HepG2 (cell line): ENCODE data around the gene CHRNA7. TPM values are rescaled to one million over a fixed set of nuclear protein-coding genes. Genes with fewer than 3 reads are reported as not detected.

Source experiments
- ATAC-seq: fragments of 200-7000 bp; cut with Tn5 transposase; 3 replicates; pipeline ENCODE4 v1.9.1; 2020; ENCODE audit warnings: mild to moderate bottlenecking, moderate library complexity
- BruUV-seq: library from RNA; stranded (reverse); fragments of 400-500 nt; replicated peaks from 2 replicates; lab custom pipeline; 2021; lab: Mats Ljungman, UMichigan
- CTCF ChIA-PET: fragments of 300-600 bp; formaldehyde crosslinking; extraction: SDS; loops from one replicate; lab custom pipeline; 2021; ENCODE audit warnings: low total read pairs, inconsistent platforms, low intra/inter-chr PET ratio; lab: Yijun Ruan, JAX
- POLR2A ChIA-PET: fragments of 350-600 bp; sonication (Branson Sonifier 250); formaldehyde crosslinking; loops from one replicate; lab custom pipeline; 2020; ENCODE audit warnings: antibody characterized with exemption, inconsistent platforms; lab: Yijun Ruan, JAX
- DNase-seq: peaks from one replicate; pipeline ENCODE4 v3.0.0-alpha.2; 2015; ENCODE audit warnings: low spot score
- FAIRE-seq: peaks from 3 replicates; lab custom pipeline; 2011; peaks lifted over from hg19 to GRCh38; lab: Jason Lieb, UNC
- H2AFZ ChIP-seq: one replicate; pipeline ENCODE4 v1.6.1; 2011; ENCODE audit warnings: low read length, inconsistent platforms
- H3K27ac ChIP-seq: fragments of 300-600 bp; 3 replicates; pipeline ENCODE4 v1.8.0; 2011; ENCODE audit warnings: mixed run types, mild to moderate bottlenecking, mixed read lengths, low read length, inconsistent platforms; ENCODE audit not compliant: insufficient read depth; ENCODE audit errors: extremely low read length
- H3K27me3 ChIP-seq, 2 experiments: fragments of 200-600 bp in 1 of 2; 2 replicates in 1 of 2; 3 replicates in 1 of 2; pipeline versions ENCODE4 v1.6.0 to v1.8.0; 2011; ENCODE audit warnings: low read length in 2 of 2, mild to moderate bottlenecking in 2 of 2, moderate library complexity in 2 of 2, inconsistent platforms in 1 of 2; ENCODE audit not compliant: insufficient read depth in 2 of 2, control insufficient read depth in 1 of 2
- H3K36me3 ChIP-seq, 2 experiments: fragments of 200-600 bp in 1 of 2; replicated peaks in 1 of 2; 2 replicates in 1 of 2; 3 replicates in 1 of 2; pipeline versions ENCODE4 v1.5.1 to v1.8.0; 2011; ENCODE audit warnings: low read length in 2 of 2, inconsistent platforms in 1 of 2; ENCODE audit not compliant: insufficient read depth in 2 of 2, control insufficient read depth in 1 of 2
- H3K4me1 ChIP-seq: 2 replicates; pipeline ENCODE4 v1.5.1; 2012; ENCODE audit warnings: low read length, inconsistent platforms; ENCODE audit not compliant: insufficient read depth
- H3K4me2 ChIP-seq: 2 replicates; pipeline ENCODE4 v1.6.0; 2011; ENCODE audit warnings: low read depth, low read length, inconsistent platforms
- H3K4me3 ChIP-seq, 3 experiments: fragments of 200-600 bp in 1 of 3; sonication (generic), shearing (Covaris generic) in 1 of 3; replicated peaks in 1 of 3; 2 replicates each; pipeline ENCODE4 v1.5.1; 2011 to 2016; ENCODE audit warnings: low read length in 3 of 3, inconsistent platforms in 2 of 3, low read depth in 2 of 3, mild to moderate bottlenecking in 2 of 3, control low read depth in 1 of 3, mixed read lengths in 1 of 3; ENCODE audit not compliant: insufficient read depth in 1 of 3
- H3K79me2 ChIP-seq: one replicate; pipeline ENCODE4 v1.6.1; 2011; ENCODE audit warnings: low read length, inconsistent platforms; ENCODE audit not compliant: insufficient read depth
- H3K9ac ChIP-seq: 2 replicates; pipeline ENCODE4 v1.6.0; 2011; ENCODE audit warnings: mild to moderate bottlenecking, low read depth, low read length, inconsistent platforms; ENCODE audit not compliant: insufficient read depth
- H3K9me3 ChIP-seq: 2 replicates; pipeline ENCODE4 v1.5.1; 2012; ENCODE audit warnings: mild to moderate bottlenecking, low read length
- H4K20me1 ChIP-seq: 2 replicates; pipeline ENCODE4 v1.6.0; 2011; ENCODE audit warnings: inconsistent platforms, mild to moderate bottlenecking, low read length, moderate library complexity; ENCODE audit not compliant: insufficient read depth
- HNF4G ChIP-seq, 2 experiments: sonication (generic) in 1 of 2; formaldehyde crosslinking in 1 of 2; IDR thresholded peaks; 2 replicates each; pipeline versions ENCODE4 v1.4.0 to v1.6.1; 2011 to 2020; ENCODE audit warnings: borderline replicate concordance in 2 of 2, low read depth in 2 of 2, mild to moderate bottlenecking in 2 of 2, low read length in 1 of 2, missing genetic modification reagents in 1 of 2, moderate library complexity in 1 of 2
- HNRNPL ChIP-seq: fragments of 200-400 bp; formaldehyde crosslinking; IDR thresholded peaks from 2 replicates; pipeline ENCODE4 v1.6.1; 2017; ENCODE audit warnings: mild to moderate bottlenecking, low read depth, low read length
- MAFK ChIP-seq, 2 experiments: IDR thresholded peaks in 1 of 2; conservative IDR thresholded peaks in 1 of 2; 2 replicates each; pipeline ENCODE4 v1.6.1; 2011; ENCODE audit warnings: improper control_type of control experiment in 2 of 2, low read length in 2 of 2
- NFIC ChIP-seq: IDR thresholded peaks from 2 replicates; pipeline ENCODE4 v1.6.1; 2012; ENCODE audit warnings: mild to moderate bottlenecking, low read length, inconsistent platforms
- RBAK ChIP-seq: sonication (generic); formaldehyde crosslinking; IDR thresholded peaks from 2 replicates; pipeline ENCODE4 v1.5.1; 2020; ENCODE audit warnings: mild to moderate bottlenecking, missing genetic modification reagents
- SIX4 ChIP-seq: sonication (generic); formaldehyde crosslinking; IDR thresholded peaks from 2 replicates; pipeline ENCODE4 v1.4.0; 2020; ENCODE audit warnings: missing genetic modification reagents
- ZBTB8A ChIP-seq: sonication (generic); formaldehyde crosslinking; IDR thresholded peaks from 2 replicates; pipeline ENCODE4 v1.4.0; 2020; ENCODE audit warnings: mild to moderate bottlenecking, low read depth, missing genetic modification reagents, borderline replicate concordance
- ZNF282 ChIP-seq: fragments of 450-650 bp; IDR thresholded peaks from 2 replicates; pipeline ENCODE4 v1.6.1; 2018; ENCODE audit not compliant: partially characterized antibody
- ZNF329 ChIP-seq: sonication (generic); formaldehyde crosslinking; IDR thresholded peaks from 2 replicates; pipeline ENCODE4 v1.9.0; 2021; ENCODE audit warnings: low read depth, mild to moderate bottlenecking, missing genetic modification reagents
- ZNF496 ChIP-seq: sonication (generic); formaldehyde crosslinking; IDR thresholded peaks from 2 replicates; pipeline ENCODE4 v1.8.1; 2023; ENCODE audit warnings: mild to moderate bottlenecking, moderate library complexity, missing genetic modification reagents; ENCODE audit not compliant: insufficient replicate concordance
- ZNF530 ChIP-seq: sonication (generic); formaldehyde crosslinking; IDR thresholded peaks from 2 replicates; pipeline ENCODE4 v1.5.0; 2020; ENCODE audit warnings: low read depth, mild to moderate bottlenecking, missing genetic modification reagents
- ZNF652 ChIP-seq: IDR thresholded peaks from 2 replicates; pipeline ENCODE4 v1.6.1; 2016; ENCODE audit warnings: low read depth, borderline replicate concordance
- ZNF772 ChIP-seq: sonication (generic); formaldehyde crosslinking; IDR thresholded peaks from 2 replicates; pipeline ENCODE4 v1.5.0; 2020; ENCODE audit warnings: mild to moderate bottlenecking, missing genetic modification reagents
- ZNF790 ChIP-seq: sonication (generic); formaldehyde crosslinking; IDR thresholded peaks from 2 replicates; pipeline ENCODE4 v1.8.0; 2022; ENCODE audit warnings: missing genetic modification reagents, mild to moderate bottlenecking, borderline replicate concordance
- WGBS: methylation state at CpG from one replicate; pipeline ENCODE4 v1.1.6; 2017; ENCODE audit warnings: low lambda C conversion rate; 5-methylcytosine and 5-hydroxymethylcytosine counted together
- in situ Hi-C: cut with HindIII; loops from 2 replicates; pipeline ENCODE4 v1.10.0; 2017; ENCODE audit warnings: low pct_unique_long_range_greater_than_20kb; ENCODE audit not compliant: extremely low pct_ligation_motif_present
- intact Hi-C: fragments of 100-400 bp; cut with micrococcal nuclease; formaldehyde crosslinking; loops from one replicate; pipeline ENCODE4 v1.10.0; 2022; ENCODE audit not compliant: unreplicated experiment
- polyA plus RNA-seq, 8 experiments: library from polyadenylated mRNA; depleted of rRNA in 3 of 8; stranded (reverse) in 7 of 8; unstranded in 1 of 8; fragments of >200 nt; fragmentation: Illumina TruSeq in 4 of 8; extraction: Trizol in 4 of 8; gene quantifications; 2 replicates each; pipeline versions ENCODE4 v1.2.1 to v1.2.3, GENCODE V29; 2011 to 2016; ENCODE audit warnings: low read depth in 4 of 8, missing spikeins in 1 of 8, mixed read lengths in 1 of 8; ENCODE audit not compliant: insufficient read depth in 1 of 8
- total RNA-seq, 5 experiments: library from RNA; depleted of rRNA; stranded (reverse); fragments of >200 nt; fragmentation: Illumina TruSeq; extraction: Trizol; gene quantifications; 2 replicates each; pipeline ENCODE4 v1.2.3, GENCODE V29; 2016; ENCODE audit warnings: low read depth in 1 of 5
- TF ChIP-seq, protein P1 (sequence below): sonication (generic); formaldehyde crosslinking; IDR thresholded peaks from 2 replicates; pipeline ENCODE4 v1.5.0; 2020; ENCODE audit warnings: mild to moderate bottlenecking, missing genetic modification reagents
- TF ChIP-seq, protein P2 (sequence below): sonication (generic); formaldehyde crosslinking; IDR thresholded peaks from 2 replicates; pipeline ENCODE4 v1.5.1; 2020; ENCODE audit warnings: missing genetic modification reagents, mild to moderate bottlenecking, borderline replicate concordance

CHRNA7 gene
- total and polyA plus RNA-seq, 2 of the 13 experiments (the other 11 are each of a cell fraction or from before 2014, with no cell fraction given), result 1.3 to 1.4 TPM

DNA sequence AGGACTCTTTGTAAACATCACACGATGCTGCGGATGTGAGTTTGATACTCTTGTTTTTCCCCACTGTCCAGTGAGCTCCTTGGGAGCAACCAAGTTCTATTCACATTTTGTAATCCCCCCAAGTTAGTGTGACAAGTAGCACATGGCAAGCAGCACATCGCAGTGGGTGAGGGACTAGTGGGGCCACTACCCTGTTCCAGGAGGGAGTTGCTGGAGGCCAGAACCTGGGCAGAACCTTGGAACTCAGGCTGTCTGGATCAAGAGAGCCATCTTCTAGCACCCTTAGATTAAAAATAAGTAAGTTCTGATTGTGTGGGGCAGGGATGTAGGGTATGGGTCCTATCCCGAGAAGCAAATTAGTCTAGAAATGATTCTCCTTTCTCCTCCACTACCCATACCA, 91.7 kb downstream of the CHRNA7 start:
- Histone ChIP-seq H3K79me2 (no peaks in the 10 kb centered on the region), H3K4me1 (no peaks in the 10 kb centered on the region), H3K27ac (no peak overlapping the region), H3K9ac (no peak overlapping the region), H3K9me3 (no peaks in the 10 kb centered on the region), H4K20me1 (no peaks in the 10 kb centered on the region), H3K27me3 (peaks cover 0 to 4% of the 10 kb centered on the region in 2 experiments; a peak in 1 of 5 replicates), H3K4me3 (no peak overlapping the region), H3K36me3 (no peaks in the 10 kb centered on the region), H2AFZ (no peak overlapping the region), H3K4me2 (no peak overlapping the region)
- 67% methylated on average over 4 of the region's 4 CpGs for WGBS
- in situ Hi-C loops (no loop called here), intact Hi-C loops (no loop called here)
- no TSS peak for BruUV-seq
- DNase-seq, result no peak
- TF ChIP-seq ZNF496 (CRISPR knock-in tag) (no peak), HNRNPL (no peak), RBAK (CRISPR knock-in tag) (no peak), ZNF282 (no peak), HNF4G (IDR thresholded peaks at IDR 0.05; ENCODE audit: borderline replicate concordance, low read depth, low read length) (no peak), HNF4G (CRISPR knock-in tag; IDR thresholded peaks at IDR 0.05; ENCODE audit: borderline replicate concordance, low read depth) (no peak), SIX4 (CRISPR knock-in tag) (no peak), ZNF790 (CRISPR knock-in tag) (no peak), ZNF530 (CRISPR knock-in tag) (no peak), MAFK (conservative IDR thresholded peaks at IDR 0.05 in 1 of 2, IDR thresholded peaks at IDR 0.05 in 1 of 2; ENCODE audit: low read length in 2 of 2) (no peak), ZNF772 (no peak), ZBTB8A (no peak), NFIC (no peak), ZNF329 (CRISPR knock-in tag) (no peak), ZNF652 (CRISPR knock-in tag) (no peak)
- TF ChIP-seq, protein P1, sequence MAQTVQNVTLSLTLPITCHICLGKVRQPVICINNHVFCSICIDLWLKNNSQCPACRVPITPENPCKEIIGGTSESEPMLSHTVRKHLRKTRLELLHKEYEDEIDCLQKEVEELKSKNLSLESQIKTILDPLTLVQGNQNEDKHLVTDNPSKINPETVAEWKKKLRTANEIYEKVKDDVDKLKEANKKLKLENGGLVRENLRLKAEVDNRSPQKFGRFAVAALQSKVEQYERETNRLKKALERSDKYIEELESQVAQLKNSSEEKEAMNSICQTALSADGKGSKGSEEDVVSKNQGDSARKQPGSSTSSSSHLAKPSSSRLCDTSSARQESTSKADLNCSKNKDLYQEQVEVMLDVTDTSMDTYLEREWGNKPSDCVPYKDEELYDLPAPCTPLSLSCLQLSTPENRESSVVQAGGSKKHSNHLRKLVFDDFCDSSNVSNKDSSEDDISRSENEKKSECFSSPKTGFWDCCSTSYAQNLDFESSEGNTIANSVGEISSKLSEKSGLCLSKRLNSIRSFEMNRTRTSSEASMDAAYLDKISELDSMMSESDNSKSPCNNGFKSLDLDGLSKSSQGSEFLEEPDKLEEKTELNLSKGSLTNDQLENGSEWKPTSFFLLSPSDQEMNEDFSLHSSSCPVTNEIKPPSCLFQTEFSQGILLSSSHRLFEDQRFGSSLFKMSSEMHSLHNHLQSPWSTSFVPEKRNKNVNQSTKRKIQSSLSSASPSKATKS, result no peak
- TF ChIP-seq, protein P2, sequence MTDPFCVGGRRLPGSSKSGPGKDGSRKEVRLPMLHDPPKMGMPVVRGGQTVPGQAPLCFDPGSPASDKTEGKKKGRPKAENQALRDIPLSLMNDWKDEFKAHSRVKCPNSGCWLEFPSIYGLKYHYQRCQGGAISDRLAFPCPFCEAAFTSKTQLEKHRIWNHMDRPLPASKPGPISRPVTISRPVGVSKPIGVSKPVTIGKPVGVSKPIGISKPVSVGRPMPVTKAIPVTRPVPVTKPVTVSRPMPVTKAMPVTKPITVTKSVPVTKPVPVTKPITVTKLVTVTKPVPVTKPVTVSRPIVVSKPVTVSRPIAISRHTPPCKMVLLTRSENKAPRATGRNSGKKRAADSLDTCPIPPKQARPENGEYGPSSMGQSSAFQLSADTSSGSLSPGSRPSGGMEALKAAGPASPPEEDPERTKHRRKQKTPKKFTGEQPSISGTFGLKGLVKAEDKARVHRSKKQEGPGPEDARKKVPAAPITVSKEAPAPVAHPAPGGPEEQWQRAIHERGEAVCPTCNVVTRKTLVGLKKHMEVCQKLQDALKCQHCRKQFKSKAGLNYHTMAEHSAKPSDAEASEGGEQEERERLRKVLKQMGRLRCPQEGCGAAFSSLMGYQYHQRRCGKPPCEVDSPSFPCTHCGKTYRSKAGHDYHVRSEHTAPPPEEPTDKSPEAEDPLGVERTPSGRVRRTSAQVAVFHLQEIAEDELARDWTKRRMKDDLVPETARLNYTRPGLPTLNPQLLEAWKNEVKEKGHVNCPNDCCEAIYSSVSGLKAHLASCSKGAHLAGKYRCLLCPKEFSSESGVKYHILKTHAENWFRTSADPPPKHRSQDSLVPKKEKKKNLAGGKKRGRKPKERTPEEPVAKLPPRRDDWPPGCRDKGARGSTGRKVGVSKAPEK, result no peak
- FAIRE-seq, result no peak
- POLR2A ChIA-PET, result no interaction called here
- CTCF ChIA-PET, result no interaction called here
- no peak for ATAC-seq
